Esophagus squamous epithelium (tissue), 4 donors: Measurements from ENCODE around the gene USP20.

Experiments
- POLR2A ChIP-seq, 4 donors: fragments of 450-650 bp; IDR thresholded peaks; one replicate each; pipeline ENCODE4 v1.6.1; 2017; ENCODE audit warnings: antibody characterized with exemption in 4 of 4, mild to moderate bottlenecking in 4 of 4, moderate library complexity in 3 of 4
- TF ChIP-seq, protein P1 (sequence below), 6 experiments: fragments of 450-650 bp in 4 of 6; fragments of 200-600 bp in 2 of 6; sonication (generic) in 2 of 6; IDR thresholded peaks; one replicate each; pipeline ENCODE4 v1.5.1; 2016 to 2019; ENCODE audit warnings: antibody characterized with exemption in 6 of 6, mild to moderate bottlenecking in 4 of 6, moderate library complexity in 4 of 6

DNA sequence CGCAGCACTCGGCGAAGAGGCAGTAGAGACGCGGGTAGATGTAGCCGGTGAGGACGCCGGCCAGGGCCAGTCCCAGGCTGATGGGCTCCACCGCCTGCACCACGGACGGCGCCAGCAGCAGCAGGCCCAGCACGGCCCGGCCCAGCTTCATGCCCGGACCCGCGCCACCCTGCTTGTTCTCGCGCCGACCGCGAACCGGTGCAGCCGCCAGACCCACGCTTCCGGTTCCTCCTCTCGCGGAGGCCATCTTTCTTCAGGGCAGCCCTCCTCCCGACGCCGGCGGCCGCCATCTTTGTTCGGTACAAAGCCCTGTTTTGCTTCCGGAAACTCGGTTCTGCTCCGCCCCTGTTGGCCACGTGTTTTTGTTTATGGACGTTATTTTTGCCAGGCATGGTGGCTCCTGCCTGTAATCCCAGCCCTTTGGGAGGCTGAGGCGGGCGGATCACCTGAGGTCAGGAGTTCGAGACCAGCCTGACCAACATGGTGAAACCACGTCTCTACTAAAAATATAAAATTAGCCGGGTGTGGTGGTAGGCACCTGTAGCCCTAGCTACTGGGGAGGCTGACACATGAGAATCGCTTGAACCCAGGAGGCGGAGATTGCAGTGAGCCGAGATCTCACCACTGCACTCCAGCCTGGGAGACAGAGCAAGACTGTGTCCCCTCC lies 11.2 kb upstream of the USP20 start, which contains the start of gene TOR1A:
- peak in 3 of 4 donors; percentile 43 to 51 (median 45) for TF ChIP-seq POLR2A (IDR thresholded peaks at IDR 0.05)
- TF ChIP-seq, protein P1, sequence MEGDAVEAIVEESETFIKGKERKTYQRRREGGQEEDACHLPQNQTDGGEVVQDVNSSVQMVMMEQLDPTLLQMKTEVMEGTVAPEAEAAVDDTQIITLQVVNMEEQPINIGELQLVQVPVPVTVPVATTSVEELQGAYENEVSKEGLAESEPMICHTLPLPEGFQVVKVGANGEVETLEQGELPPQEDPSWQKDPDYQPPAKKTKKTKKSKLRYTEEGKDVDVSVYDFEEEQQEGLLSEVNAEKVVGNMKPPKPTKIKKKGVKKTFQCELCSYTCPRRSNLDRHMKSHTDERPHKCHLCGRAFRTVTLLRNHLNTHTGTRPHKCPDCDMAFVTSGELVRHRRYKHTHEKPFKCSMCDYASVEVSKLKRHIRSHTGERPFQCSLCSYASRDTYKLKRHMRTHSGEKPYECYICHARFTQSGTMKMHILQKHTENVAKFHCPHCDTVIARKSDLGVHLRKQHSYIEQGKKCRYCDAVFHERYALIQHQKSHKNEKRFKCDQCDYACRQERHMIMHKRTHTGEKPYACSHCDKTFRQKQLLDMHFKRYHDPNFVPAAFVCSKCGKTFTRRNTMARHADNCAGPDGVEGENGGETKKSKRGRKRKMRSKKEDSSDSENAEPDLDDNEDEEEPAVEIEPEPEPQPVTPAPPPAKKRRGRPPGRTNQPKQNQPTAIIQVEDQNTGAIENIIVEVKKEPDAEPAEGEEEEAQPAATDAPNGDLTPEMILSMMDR (IDR thresholded peaks at IDR 0.05): peak in 1 of 6 experiments; percentile 11
